Measurements from ENCODE around the gene PIP5K1C.

The PIP5K1C gene

DNA sequence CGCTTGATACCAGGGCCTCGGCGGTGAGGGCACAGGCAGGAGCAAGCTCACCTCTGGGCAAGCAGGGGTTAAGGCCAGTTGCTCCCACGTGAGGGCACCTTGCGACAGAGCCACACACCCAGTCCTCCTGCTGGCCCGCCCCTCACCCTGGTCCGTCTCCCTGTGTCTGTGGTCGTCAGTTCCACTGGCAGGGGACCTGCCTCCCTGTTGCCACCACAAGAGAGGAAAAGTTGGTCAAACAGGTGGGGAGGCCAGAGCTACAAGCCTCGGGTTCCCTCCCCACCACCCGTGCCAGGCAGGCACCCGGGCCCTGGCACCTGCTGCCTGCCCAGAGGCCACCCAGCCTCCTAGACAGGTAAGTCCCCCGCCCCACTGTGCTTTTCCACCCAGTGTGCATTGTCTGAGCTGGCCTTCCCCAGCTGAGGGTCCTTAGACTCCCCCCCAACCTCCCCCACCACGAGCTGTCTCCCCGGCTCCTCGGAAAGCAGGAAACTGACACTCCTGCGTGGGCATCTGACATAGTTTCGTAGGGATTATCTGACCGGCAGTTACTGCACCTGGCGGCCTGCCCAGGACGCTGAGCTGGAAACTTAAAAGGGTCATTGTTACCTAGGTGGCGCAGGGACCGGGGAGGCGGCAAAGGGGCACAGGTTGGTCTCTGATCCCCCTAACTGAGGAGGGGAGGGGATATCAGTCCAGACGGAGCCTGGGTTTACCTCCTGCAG lies 8.1 kb upstream of the PIP5K1C start, which contains the start of gene TJP3:
TJP3 (plus strand) TSS at position 178 of the 725 bp plus-strand sequence. CDS start 20,049 bp downstream, outside the sequence.
- H3K4me3 Mint-ChIP-seq, result no peak within 1 kb of the TSS

DNA sequence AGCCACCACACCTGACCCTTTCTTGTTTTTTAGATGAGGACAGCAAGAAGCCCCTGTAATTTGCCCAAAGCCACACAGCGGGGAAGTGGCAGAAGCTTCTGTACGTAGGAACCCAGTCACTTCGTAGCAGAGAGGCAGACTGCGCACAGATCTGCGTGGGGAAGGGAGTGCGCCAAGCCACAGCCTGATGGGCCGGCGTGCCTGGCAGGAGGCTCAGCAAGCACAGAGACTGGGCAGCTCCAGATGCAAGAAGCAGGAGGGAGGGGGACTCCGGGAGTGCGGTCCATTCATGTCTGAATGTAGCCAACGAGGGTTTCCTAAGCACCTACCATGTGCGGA lies 7.6 kb upstream of the PIP5K1C start:
- no peak overlapping the region for H3K4me3 Mint-ChIP-seq
- no peak overlapping the region for H3K27ac Mint-ChIP-seq
- TF ChIP-seq, protein P1, sequence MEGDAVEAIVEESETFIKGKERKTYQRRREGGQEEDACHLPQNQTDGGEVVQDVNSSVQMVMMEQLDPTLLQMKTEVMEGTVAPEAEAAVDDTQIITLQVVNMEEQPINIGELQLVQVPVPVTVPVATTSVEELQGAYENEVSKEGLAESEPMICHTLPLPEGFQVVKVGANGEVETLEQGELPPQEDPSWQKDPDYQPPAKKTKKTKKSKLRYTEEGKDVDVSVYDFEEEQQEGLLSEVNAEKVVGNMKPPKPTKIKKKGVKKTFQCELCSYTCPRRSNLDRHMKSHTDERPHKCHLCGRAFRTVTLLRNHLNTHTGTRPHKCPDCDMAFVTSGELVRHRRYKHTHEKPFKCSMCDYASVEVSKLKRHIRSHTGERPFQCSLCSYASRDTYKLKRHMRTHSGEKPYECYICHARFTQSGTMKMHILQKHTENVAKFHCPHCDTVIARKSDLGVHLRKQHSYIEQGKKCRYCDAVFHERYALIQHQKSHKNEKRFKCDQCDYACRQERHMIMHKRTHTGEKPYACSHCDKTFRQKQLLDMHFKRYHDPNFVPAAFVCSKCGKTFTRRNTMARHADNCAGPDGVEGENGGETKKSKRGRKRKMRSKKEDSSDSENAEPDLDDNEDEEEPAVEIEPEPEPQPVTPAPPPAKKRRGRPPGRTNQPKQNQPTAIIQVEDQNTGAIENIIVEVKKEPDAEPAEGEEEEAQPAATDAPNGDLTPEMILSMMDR (IDR thresholded peaks at IDR 0.05), result no peak
- no peaks in the 10 kb centered on the region for H3K9me3 Mint-ChIP-seq
- H3K27me3 Mint-ChIP-seq (ENCODE audit: low read depth, poor library complexity), result peaks cover 40% of the 10 kb centered on the region
- peaks cover 23% of the 10 kb centered on the region for H3K4me1 Mint-ChIP-seq
- H3K36me3 Mint-ChIP-seq (ENCODE audit: low read depth), result no peaks in the 10 kb centered on the region
- no peak for DNase-seq

More for the DNA sequence above, 8.1 kb upstream of the PIP5K1C start, which contains the start of gene TJP3:
- no peak for DNase-seq
- peaks cover 28% of the 10 kb centered on the region for H3K4me1 Mint-ChIP-seq
- no peaks in the 10 kb centered on the region for H3K9me3 Mint-ChIP-seq
- no peak within 1 kb of the TSS for H3K27ac Mint-ChIP-seq
- TF ChIP-seq, protein P1 (IDR thresholded peaks at IDR 0.05), result no peak
- H3K36me3 Mint-ChIP-seq (ENCODE audit: low read depth), result no peaks in the 10 kb centered on the region
- peaks cover 45% of the 10 kb centered on the region for H3K27me3 Mint-ChIP-seq (ENCODE audit: low read depth, poor library complexity)

DNA sequence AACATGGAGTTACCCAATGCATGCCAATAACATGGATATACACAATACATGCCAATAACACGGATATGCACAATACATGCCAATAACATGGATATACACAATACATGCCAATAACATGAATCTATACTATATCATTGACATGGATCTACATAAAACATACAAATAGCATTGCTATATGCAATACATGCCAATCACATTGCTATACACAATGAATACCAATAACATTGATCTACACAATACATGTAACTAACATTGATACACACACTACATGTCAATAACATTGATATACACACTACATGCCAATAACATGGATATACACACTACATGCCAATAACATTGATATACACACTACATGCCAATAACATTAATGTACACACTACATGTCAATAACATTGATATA lies 932 bp upstream of the PIP5K1C start:
- Mint-ChIP-seq H3K27ac (no peak overlapping the region), H3K4me3 (no peak overlapping the region), H3K4me1 (peaks cover 29% of the 10 kb centered on the region), H3K27me3 (ENCODE audit: low read depth, poor library complexity) (no peaks in the 10 kb centered on the region), H3K9me3 (no peaks in the 10 kb centered on the region), H3K36me3 (ENCODE audit: low read depth) (no peaks in the 10 kb centered on the region)
- TF ChIP-seq, protein P1 (IDR thresholded peaks at IDR 0.05), result no peak
- DNase-seq, result no peak

DNA sequence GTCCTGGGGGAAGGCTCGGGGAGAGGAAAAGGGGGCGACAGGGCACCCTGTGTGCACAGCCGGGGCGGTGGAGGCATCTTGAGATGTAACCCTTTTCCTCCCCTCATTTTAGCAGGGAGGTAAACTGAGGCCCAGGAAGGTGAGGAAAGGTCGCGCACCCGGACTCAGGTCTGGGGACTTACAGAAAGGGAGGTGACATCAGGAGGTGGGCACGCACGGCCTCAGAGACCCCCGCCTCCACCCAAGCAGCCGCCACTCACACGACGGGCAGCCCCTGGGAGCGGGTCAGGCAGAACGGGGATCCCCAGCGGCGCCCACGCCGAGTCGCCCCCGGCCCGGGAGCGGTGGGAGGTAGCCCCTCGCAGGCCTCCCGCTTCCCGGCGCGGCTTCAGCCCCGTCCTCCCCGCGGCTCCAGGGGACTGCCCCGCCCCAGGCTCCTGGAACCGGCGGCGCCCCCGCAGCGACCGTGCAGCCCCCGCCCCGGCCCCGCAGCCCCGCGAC lies 477 bp downstream of the PIP5K1C start:
- Mint-ChIP-seq H3K27ac (no peak overlapping the region), H3K4me3 (peak overlapping the region; percentile 90), H3K27me3 (ENCODE audit: low read depth, poor library complexity) (no peaks in the 10 kb centered on the region), H3K36me3 (ENCODE audit: low read depth) (no peaks in the 10 kb centered on the region), H3K9me3 (no peaks in the 10 kb centered on the region), H3K4me1 (peaks cover 32% of the 10 kb centered on the region)
- TF ChIP-seq, protein P1 (IDR thresholded peaks at IDR 0.05), result no peak
- DNase-seq, result no peak

GRCh38 chr19:3698974-3699740 lies 1.1 kb downstream of the PIP5K1C start:
- H3K4me1 Mint-ChIP-seq, result peaks cover 32% of the 10 kb centered on the region
- no peaks in the 10 kb centered on the region for H3K9me3 Mint-ChIP-seq
- H3K27ac Mint-ChIP-seq, result peak overlapping the region; percentile 79
- DNase-seq, result peak; percentile 35
- no peaks in the 10 kb centered on the region for H3K27me3 Mint-ChIP-seq (ENCODE audit: low read depth, poor library complexity)
- no peaks in the 10 kb centered on the region for H3K36me3 Mint-ChIP-seq (ENCODE audit: low read depth)
- TF ChIP-seq, protein P1 (IDR thresholded peaks at IDR 0.05), result no peak
- peak overlapping the region; percentile 90 for H3K4me3 Mint-ChIP-seq
